MCF 10A (cell line): ENCODE measurements around the gene FBXO7. TPM values are rescaled to one million over a fixed set of nuclear protein-coding genes. Genes with fewer than 3 reads are reported as not detected.

Source experiments
- Bru-seq: library from RNA; stranded (reverse); fragments of 400-500 nt; gene quantifications from one replicate; lab custom pipeline; 2021; lab: Mats Ljungman, UMichigan
- BruChase-seq, 2 experiments: library from RNA; stranded (reverse); fragments of 400-500 nt; gene quantifications; one replicate each; lab custom pipeline; 2021; lab: Mats Ljungman, UMichigan
- BruUV-seq: library from RNA; stranded (reverse); fragments of 400-500 nt; replicated peaks from 2 replicates; lab custom pipeline; 2021; lab: Mats Ljungman, UMichigan
- CTCF ChIA-PET: fragments of 300-600 bp; sonication (Branson Sonifier 250); formaldehyde crosslinking; extraction: SDS; loops from one replicate; lab custom pipeline; 2021; ENCODE audit warnings: antibody characterized with exemption, inconsistent platforms; lab: Yijun Ruan, JAX
- POLR2A ChIA-PET: fragments of 300-600, 350-650 bp; sonication (Branson Sonifier 250); formaldehyde crosslinking; extraction: SDS; loops from one replicate; lab custom pipeline; 2020; ENCODE audit warnings: antibody characterized with exemption, inconsistent platforms; lab: Yijun Ruan, JAX
- DNase-seq: peaks from one replicate; pipeline ENCODE4 v3.0.0-alpha.2; 2018; ENCODE audit not compliant: unreplicated experiment
- H3K27ac Mint-ChIP-seq: one replicate; pipeline ENCODE4 v1.8.0; 2022; ENCODE audit warnings: mild to moderate bottlenecking, low read depth, mixed read lengths; ENCODE audit not compliant: unreplicated experiment
- H3K27me3 Mint-ChIP-seq: one replicate; pipeline ENCODE4 v1.8.0; 2022; ENCODE audit warnings: mixed read lengths; ENCODE audit not compliant: insufficient read depth, unreplicated experiment
- H3K36me3 Mint-ChIP-seq: one replicate; pipeline ENCODE4 v1.8.0; 2022; ENCODE audit warnings: mild to moderate bottlenecking, moderate library complexity, mixed read lengths; ENCODE audit not compliant: insufficient read depth, unreplicated experiment
- H3K4me1 Mint-ChIP-seq: one replicate; pipeline ENCODE4 v1.8.0; 2022; ENCODE audit warnings: mixed read lengths; ENCODE audit not compliant: insufficient read depth, unreplicated experiment
- H3K4me3 Mint-ChIP-seq: one replicate; pipeline ENCODE4 v1.8.0; 2022; ENCODE audit warnings: mild to moderate bottlenecking, moderate library complexity, mixed read lengths; ENCODE audit not compliant: unreplicated experiment
- H3K9me3 Mint-ChIP-seq: one replicate; pipeline ENCODE4 v1.8.0; 2022; ENCODE audit warnings: mixed read lengths; ENCODE audit not compliant: unreplicated experiment
- intact Hi-C: fragments of 100-400 bp; cut with micrococcal nuclease; formaldehyde crosslinking; loops from 2 replicates; pipeline ENCODE4 v1.14.1; 2022
- long read RNA-seq: library from polyadenylated mRNA; stranded (forward); transcript quantifications from one replicate; pipeline ENCODE4 v2.0.0, GENCODE V29; 2022
- total RNA-seq: library from RNA; stranded (reverse); gene quantifications from 2 replicates; pipeline ENCODE4 v1.2.3, GENCODE V29; 2022
- TF ChIP-seq, protein P1 (sequence below): fragments of 200-600 bp; IDR thresholded peaks from one replicate; pipeline ENCODE4 v1.8.0; 2022; ENCODE audit warnings: antibody characterized with exemption, mild to moderate bottlenecking; ENCODE audit not compliant: unreplicated experiment

FBXO7 gene
- total RNA-seq: 59.8 and 76.9 TPM in 2 replicates
- percentile 92 among the genes with signal in this experiment for Bru-seq, nascent RNA
- percentile 87 among the genes with signal in this experiment for BruChase-seq, experiment 1, labeled RNA remaining after a 6-hour chase
- BruChase-seq, experiment 2, labeled RNA remaining after a 2-hour chase: percentile 89 among the genes with signal in this experiment
- long read RNA-seq, transcript FBXO7-202 (9 exons, 1,888 nt): minor isoform, 32 of 228 reads
- long read RNA-seq, transcript FBXO7-204 (9 exons, 1,921 nt): minor isoform, 11 of 228 reads
- long read RNA-seq, transcript FBXO7-206 (9 exons, 1,535 nt): minor isoform, 7 of 228 reads
- long read RNA-seq, transcript FBXO7-201 (9 exons, 2,195 nt): major isoform, 158 of 228 reads
- long read RNA-seq, partial matches to known transcripts: 6 of 228 reads
- long read RNA-seq, other reads (novel, unspliced or antisense): 9 of 228 reads

DNA sequence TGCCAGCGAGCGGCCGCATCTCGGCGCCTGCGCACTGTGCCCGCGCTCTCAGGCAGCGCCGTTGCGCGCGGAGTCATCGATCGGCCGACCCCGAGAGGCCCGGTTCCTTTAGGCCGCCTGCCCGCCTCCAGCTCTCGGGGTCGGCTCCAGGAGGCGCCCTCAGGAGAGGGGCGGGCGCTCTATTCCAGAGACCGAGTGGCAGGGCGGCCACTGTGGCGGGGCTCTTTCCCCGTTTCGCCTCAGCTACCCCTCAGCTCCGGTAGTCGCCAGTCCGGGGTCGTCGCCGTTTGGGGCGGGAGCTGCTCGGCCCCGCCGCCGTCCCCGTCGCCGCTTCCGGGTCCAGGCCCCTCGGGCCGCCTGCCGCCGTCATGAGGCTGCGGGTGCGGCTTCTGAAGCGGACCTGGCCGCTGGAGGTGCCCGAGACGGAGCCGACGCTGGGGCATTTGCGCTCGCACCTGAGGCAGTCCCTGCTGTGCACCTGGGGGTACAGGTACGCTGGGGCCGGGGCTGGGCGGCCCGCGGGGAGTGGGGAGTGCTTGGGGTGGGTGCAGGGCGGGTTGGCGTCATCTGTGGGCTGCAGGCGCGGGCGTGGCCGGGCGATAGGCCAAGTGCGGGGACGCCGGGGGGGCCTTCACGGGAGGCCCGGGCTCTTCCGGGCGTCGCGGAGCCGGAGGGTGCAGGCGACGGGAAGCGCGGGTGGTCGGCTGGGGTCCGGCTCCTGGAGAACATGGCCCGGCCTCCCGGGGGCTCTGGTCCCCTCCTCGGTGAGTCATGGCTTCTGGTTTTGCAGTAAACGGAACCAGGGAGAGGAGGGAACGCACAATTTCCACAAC, at the start of gene FBXO7:
Gene FBXO7, plus strand, starts transcription at position 177 of the 833 bp plus-strand sequence. Its CDS starts 192 bp downstream, at position 369.
- no peaks in the 10 kb centered on the region for H3K36me3 Mint-ChIP-seq
- peak within 1 kb of the TSS; percentile 98 for H3K4me3 Mint-ChIP-seq
- DNase-seq: peak; percentile 89
- H3K4me1 Mint-ChIP-seq: peaks cover 12% of the 10 kb centered on the region
- ChIA-PET POLR2A (interaction anchor here (0.6 to 6.2 kb wide), 20 partner anchors 11 to 815 kb away, joined by 3 to 85 read pairs (median 4); partner anchors contain the start of genes BPIFC, PISD and RTCB), CTCF (interaction anchor here (0.5 to 4.4 kb wide), 16 partner anchors 10 to 860 kb away, joined by 3 to 57 read pairs (median 4); partner anchors contain the start of genes BPIFC and RTCB)
- BruUV-seq: no TSS peak
- TF ChIP-seq, protein P1, sequence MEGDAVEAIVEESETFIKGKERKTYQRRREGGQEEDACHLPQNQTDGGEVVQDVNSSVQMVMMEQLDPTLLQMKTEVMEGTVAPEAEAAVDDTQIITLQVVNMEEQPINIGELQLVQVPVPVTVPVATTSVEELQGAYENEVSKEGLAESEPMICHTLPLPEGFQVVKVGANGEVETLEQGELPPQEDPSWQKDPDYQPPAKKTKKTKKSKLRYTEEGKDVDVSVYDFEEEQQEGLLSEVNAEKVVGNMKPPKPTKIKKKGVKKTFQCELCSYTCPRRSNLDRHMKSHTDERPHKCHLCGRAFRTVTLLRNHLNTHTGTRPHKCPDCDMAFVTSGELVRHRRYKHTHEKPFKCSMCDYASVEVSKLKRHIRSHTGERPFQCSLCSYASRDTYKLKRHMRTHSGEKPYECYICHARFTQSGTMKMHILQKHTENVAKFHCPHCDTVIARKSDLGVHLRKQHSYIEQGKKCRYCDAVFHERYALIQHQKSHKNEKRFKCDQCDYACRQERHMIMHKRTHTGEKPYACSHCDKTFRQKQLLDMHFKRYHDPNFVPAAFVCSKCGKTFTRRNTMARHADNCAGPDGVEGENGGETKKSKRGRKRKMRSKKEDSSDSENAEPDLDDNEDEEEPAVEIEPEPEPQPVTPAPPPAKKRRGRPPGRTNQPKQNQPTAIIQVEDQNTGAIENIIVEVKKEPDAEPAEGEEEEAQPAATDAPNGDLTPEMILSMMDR: peak; percentile 13
- peak within 1 kb of the TSS; percentile 96 for H3K27ac Mint-ChIP-seq
- no peaks in the 10 kb centered on the region for H3K27me3 Mint-ChIP-seq
- intact Hi-C loops: loop anchor here (5.0 to 10.0 kb wide), 3 partner anchors 210 to 512 kb away; no protein-coding TSS in a partner anchor
- no peaks in the 10 kb centered on the region for H3K9me3 Mint-ChIP-seq

GRCh38 chr22:32426881-32427280, 47.7 kb upstream of the FBXO7 start:
- Mint-ChIP-seq H3K36me3 (no peaks in the 10 kb centered on the region), H3K9me3 (no peaks in the 10 kb centered on the region), H3K27ac (no peak overlapping the region), H3K4me1 (no peaks in the 10 kb centered on the region), H3K4me3 (no peak overlapping the region), H3K27me3 (peaks cover 80% of the 10 kb centered on the region)
- POLR2A ChIA-PET: no interaction called here
- intact Hi-C loops: no loop called here
- BruUV-seq: no TSS peak
- CTCF ChIA-PET: no interaction called here
- DNase-seq: no peak
- TF ChIP-seq, protein P1: no peak

GRCh38 chr22:32430352-32430751, 44.3 kb upstream of the FBXO7 start:
- TF ChIP-seq, protein P1: no peak
- CTCF ChIA-PET: no interaction called here
- DNase-seq: no peak
- POLR2A ChIA-PET: interaction anchor here (1.1 to 1.7 kb wide), 2 partner anchors 18 to 43 kb away, joined by 4 to 7 read pairs; partner anchors contain the start of gene RTCB
- Mint-ChIP-seq H3K27me3 (peaks cover 73% of the 10 kb centered on the region), H3K27ac (no peak overlapping the region), H3K9me3 (no peaks in the 10 kb centered on the region), H3K36me3 (no peaks in the 10 kb centered on the region), H3K4me1 (no peaks in the 10 kb centered on the region), H3K4me3 (no peak overlapping the region)
- BruUV-seq: no TSS peak
- intact Hi-C loops: no loop called here
